ENCODE results near the gene RPS6KB1. TPM values are rescaled to one million over a fixed set of nuclear protein-coding genes. Genes with fewer than 3 reads are reported as not detected.

RPS6KB1 gene
- polyA plus RNA-seq, 1 donor (not counting 4 experiments of a cell fraction or from before 2014, with no cell fraction given), result 19.7 TPM

GRCh38 chr17:59863616-59864015, 29.3 kb upstream of the RPS6KB1 start:
- Histone ChIP-seq H4K20me1 (ENCODE audit: control insufficient read depth, extremely low read depth, insufficient read depth, low read length) (no peaks in the 10 kb centered on the region), H3K4me3 (ENCODE audit: control insufficient read depth in 2 of 3, extremely low read depth in 1 of 3, insufficient read depth in 2 of 3, low read depth in 1 of 3, low read length in 3 of 3) (no peak overlapping the region), H3K79me2 (ENCODE audit: control insufficient read depth, insufficient read depth, low read length) (no peaks in the 10 kb centered on the region), H3K27ac (ENCODE audit: control insufficient read depth, insufficient read depth, low read length) (no peak overlapping the region), H3K4me1 (ENCODE audit: control insufficient read depth, extremely low read depth, insufficient read depth, low read length) (no peaks in the 10 kb centered on the region), H3K9ac (ENCODE audit: control insufficient read depth, extremely low read depth, insufficient read depth, low read length) (no peak overlapping the region), H3K36me3 (ENCODE audit: control insufficient read depth in 2 of 2, extremely low read depth in 1 of 2, insufficient read depth in 2 of 2, low read length in 2 of 2) (peaks cover 0 to 3% of the 10 kb centered on the region in 2 experiments), H3K9me1 (ENCODE audit: control insufficient read depth, extremely low read depth, insufficient read depth, low read length) (no peaks in the 10 kb centered on the region), H3K27me3 (ENCODE audit: control insufficient read depth, extremely low read depth, insufficient read depth, low read length) (no peaks in the 10 kb centered on the region), H3K4me2 (ENCODE audit: control insufficient read depth, extremely low read depth, insufficient read depth, low read depth, low read length) (no peak overlapping the region), H3K9me3 (ENCODE audit: control insufficient read depth, low read depth, low read length) (no peaks in the 10 kb centered on the region), H2AFZ (ENCODE audit: control insufficient read depth, low read length) (no peak overlapping the region)
- DNase-seq (ENCODE audit: low read depth, low spot score) (no peak), FAIRE-seq (no peak)
- dilution Hi-C loops (cut with MboI; ENCODE audit: extremely low pct_ligation_motif_present, low sequenced_read_pairs), result no loop called here
- TF ChIP-seq CTCF (optimal IDR thresholded peaks at IDR 0.05 in 1 of 3, IDR thresholded peaks at IDR 0.05 in 1 of 3, conservative IDR thresholded peaks at IDR 0.05 in 1 of 3; ENCODE audit: extremely low read depth in 1 of 3, insufficient read depth in 2 of 3, low read length in 3 of 3) (no peak), EZH2 (IDR thresholded peaks at IDR 0.05; ENCODE audit: low read length) (no peak)

GRCh38 chr17:59869941-59870218, 23.0 kb upstream of the RPS6KB1 start:
- no peak for DNase-seq (ENCODE audit: low read depth, low spot score)
- H3K36me3 ChIP-seq (ENCODE audit: control insufficient read depth in 2 of 2, extremely low read depth in 1 of 2, insufficient read depth in 2 of 2, low read length in 2 of 2), result no peaks in the 10 kb centered on the region

More at GRCh38 chr17:59869941-59870218, 23.0 kb upstream of the RPS6KB1 start:
- H3K79me2 ChIP-seq (ENCODE audit: control insufficient read depth, insufficient read depth, low read length), result no peaks in the 10 kb centered on the region
- H3K27ac ChIP-seq (ENCODE audit: control insufficient read depth, insufficient read depth, low read length), result no peak overlapping the region
- H3K9me1 ChIP-seq (ENCODE audit: control insufficient read depth, extremely low read depth, insufficient read depth, low read length), result no peaks in the 10 kb centered on the region
- no peak overlapping the region for H2AFZ ChIP-seq (ENCODE audit: control insufficient read depth, low read length)
- no peak for FAIRE-seq
- dilution Hi-C loops (cut with MboI; ENCODE audit: extremely low pct_ligation_motif_present, low sequenced_read_pairs), result no loop called here
- no peak overlapping the region for H3K4me2 ChIP-seq (ENCODE audit: control insufficient read depth, extremely low read depth, insufficient read depth, low read depth, low read length)
- H3K4me1 ChIP-seq (ENCODE audit: control insufficient read depth, extremely low read depth, insufficient read depth, low read length), result no peaks in the 10 kb centered on the region
- H4K20me1 ChIP-seq (ENCODE audit: control insufficient read depth, extremely low read depth, insufficient read depth, low read length), result no peaks in the 10 kb centered on the region
- H3K9ac ChIP-seq (ENCODE audit: control insufficient read depth, extremely low read depth, insufficient read depth, low read length), result no peak overlapping the region
- H3K4me3 ChIP-seq (ENCODE audit: control insufficient read depth in 2 of 3, extremely low read depth in 1 of 3, insufficient read depth in 2 of 3, low read depth in 1 of 3, low read length in 3 of 3), result no peak overlapping the region
- no peak for TF ChIP-seq CTCF (optimal IDR thresholded peaks at IDR 0.05 in 1 of 3, IDR thresholded peaks at IDR 0.05 in 1 of 3, conservative IDR thresholded peaks at IDR 0.05 in 1 of 3; ENCODE audit: extremely low read depth in 1 of 3, insufficient read depth in 2 of 3, low read length in 3 of 3)
- TF ChIP-seq EZH2 (IDR thresholded peaks at IDR 0.05; ENCODE audit: low read length), result no peak
- H3K27me3 ChIP-seq (ENCODE audit: control insufficient read depth, extremely low read depth, insufficient read depth, low read length), result no peaks in the 10 kb centered on the region
- H3K9me3 ChIP-seq (ENCODE audit: control insufficient read depth, low read depth, low read length), result no peaks in the 10 kb centered on the region
